GM12891 (cell line): Measurements from ENCODE around the gene FBLN2.

ENCODE experiments used
- POLR2A ChIP-seq: IDR thresholded peaks from 2 replicates; pipeline ENCODE4 v1.6.1; 2011; ENCODE audit warnings: low read depth, low read length, control low read depth
- POLR2AphosphoS5 ChIP-seq: IDR thresholded peaks from 2 replicates; pipeline ENCODE4 v1.6.1; 2011; ENCODE audit warnings: low read depth, low read length, control low read depth

GRCh38 chr3:13616359-13616758, 67.4 kb downstream of the FBLN2 start:
- TF ChIP-seq POLR2A (no peak), POLR2AphosphoS5 (no peak)
